HuH-7 (cell line): ENCODE data around the gene HAPSTR1.

ENCODE experiments used
- DNase-seq: peaks from one replicate; pipeline ENCODE4 v3.0.0; 2011; ENCODE audit warnings: low spot score

HAPSTR1 gene

GRCh38 chr16:9123401-9123800 is 32.0 kb downstream of the HAPSTR1 start:
- DNase-seq: no peak

DNA sequence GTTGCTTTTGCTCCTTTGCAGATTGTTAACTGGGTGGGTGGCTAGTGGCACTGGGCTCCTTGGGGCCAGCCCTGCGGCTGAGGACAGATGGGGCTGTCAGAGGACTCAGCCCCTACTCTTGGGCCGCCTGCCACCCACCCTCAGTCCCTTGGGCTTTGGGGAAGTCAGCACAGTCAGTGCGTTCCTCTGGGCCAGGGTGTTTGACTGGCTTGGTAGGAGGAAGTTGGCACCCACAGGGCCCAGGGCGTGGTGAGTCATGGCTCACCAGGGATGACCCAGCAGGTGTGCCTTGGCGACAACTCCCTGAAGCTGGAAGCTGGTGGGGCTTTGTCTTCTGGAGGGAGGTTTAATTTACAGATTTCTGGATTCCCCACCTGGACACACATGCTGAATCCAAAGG is 32.4 kb downstream of the HAPSTR1 start:
- DNase-seq: no peak

GRCh38 chr16:9124444-9124843 is 33.0 kb downstream of the HAPSTR1 start:
- no peak for DNase-seq

GRCh38 chr16:9124908-9125584 is 33.6 kb downstream of the HAPSTR1 start:
- no peak for DNase-seq

DNA sequence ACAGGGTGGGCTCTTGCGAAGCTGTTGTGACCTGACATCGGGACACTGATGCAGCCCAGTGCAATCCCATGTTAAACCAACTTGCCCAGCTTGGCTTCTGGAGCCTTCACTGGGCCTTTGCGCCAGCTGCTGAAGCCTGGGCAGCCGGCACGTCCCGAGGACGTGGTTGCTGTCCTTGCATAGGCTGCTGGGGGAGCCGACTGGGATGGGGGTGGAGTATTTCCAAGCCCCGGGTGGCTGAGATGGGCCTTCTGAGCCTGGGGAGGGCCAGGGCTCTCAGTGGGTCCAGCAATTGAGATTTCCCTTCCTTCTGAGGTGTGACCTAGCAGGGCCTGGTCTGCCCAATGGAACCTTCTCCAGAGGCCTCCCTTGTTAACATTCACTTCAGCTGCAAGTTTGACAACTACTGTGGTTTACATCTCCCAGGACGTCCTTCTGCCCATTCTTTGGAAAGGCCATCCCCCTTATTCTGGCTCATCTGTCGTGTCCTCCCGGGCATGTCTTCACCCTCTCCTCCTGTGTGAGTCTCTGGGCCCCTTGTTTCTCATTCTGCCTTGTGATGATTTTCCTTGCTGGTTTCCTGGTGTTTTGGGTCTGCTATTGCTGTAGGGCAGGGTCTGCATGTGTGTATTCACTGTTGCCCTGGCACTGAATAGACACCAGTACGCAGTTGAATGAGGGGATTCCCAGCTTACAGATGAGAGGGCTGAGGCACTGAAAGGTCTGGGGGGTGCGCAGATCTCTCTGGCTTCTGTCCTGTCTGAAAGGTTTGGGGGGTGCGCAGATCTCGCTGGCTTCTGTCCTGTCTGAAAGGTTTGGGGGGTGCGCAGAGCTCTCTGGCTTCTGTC is 34.4 kb downstream of the HAPSTR1 start:
- no peak for DNase-seq

- no peak for DNase-seq
Observed at GRCh38 chr16:9126609-9127008, 35.2 kb downstream of the HAPSTR1 start.

- no peak for DNase-seq
Observed at GRCh38 chr16:9128346-9129342, 37.2 kb downstream of the HAPSTR1 start.

DNA sequence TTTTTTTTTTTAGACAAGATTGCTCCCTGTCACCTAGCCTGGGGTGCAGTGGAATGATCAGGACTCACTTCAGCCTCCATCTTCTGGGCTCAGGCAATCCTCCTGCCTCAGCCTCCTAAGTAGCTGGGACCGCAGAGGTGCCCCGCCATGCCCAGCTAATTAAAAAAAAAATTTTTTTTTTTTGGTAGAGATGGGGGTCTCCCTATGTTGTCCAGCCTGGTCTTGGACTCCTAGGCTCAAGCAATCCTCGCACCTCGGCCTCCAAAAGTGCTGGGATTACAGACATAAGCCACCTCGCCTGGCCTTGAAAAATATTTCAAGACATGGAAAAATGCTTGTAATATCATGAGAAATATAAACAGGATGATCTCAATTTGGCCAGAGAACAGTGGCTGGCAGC is 42.9 kb downstream of the HAPSTR1 start:
- no peak for DNase-seq

DNA sequence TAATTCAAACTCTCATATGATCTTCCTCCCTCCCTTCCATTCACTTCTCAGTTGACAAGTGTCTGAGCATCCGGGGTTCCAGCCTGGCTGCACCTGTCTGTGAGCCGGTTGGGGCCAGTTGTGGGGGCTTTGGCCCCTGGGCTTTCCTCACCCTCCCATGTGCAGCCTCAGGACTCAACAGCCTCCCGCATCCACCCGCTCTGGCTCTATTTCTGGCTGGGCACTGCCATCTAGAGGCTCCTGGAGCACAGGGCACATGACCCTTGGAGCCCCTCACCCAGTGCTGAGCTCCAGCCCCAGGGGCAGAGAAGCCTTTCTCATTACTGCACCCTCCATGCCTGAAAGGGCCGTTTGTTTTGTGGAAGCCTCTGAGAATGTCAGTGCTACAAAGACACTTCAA is 43.3 kb downstream of the HAPSTR1 start:
- peak; percentile 35 for DNase-seq

DNA sequence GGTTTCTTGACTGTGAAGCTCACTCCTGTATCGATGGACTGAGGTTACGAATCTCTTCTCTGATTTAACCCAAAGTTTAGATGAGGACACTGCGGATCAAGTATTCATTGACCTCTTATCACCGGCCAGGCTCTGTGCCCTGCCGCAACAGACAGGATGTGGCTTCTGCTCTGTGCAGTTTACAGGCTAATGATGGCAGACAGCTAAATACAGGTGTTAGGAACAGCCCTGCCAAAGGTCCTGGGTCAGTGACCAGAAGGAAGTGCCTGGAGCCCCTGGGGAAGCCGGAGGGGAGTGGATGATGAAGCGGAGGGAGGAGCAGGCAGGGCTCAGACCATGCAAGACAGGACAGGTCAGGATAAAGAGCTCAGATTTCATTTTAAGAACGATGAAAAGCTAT is 44.4 kb downstream of the HAPSTR1 start:
- no peak for DNase-seq

- no peak for DNase-seq
Observed at GRCh38 chr16:9136596-9136995, 45.2 kb downstream of the HAPSTR1 start.

GRCh38 chr16:9138021-9138680 is 46.7 kb downstream of the HAPSTR1 start:
- no peak for DNase-seq

- DNase-seq: peak; percentile 71
Observed at GRCh38 chr16:9138731-9139501, 47.5 kb downstream of the HAPSTR1 start.

DNA sequence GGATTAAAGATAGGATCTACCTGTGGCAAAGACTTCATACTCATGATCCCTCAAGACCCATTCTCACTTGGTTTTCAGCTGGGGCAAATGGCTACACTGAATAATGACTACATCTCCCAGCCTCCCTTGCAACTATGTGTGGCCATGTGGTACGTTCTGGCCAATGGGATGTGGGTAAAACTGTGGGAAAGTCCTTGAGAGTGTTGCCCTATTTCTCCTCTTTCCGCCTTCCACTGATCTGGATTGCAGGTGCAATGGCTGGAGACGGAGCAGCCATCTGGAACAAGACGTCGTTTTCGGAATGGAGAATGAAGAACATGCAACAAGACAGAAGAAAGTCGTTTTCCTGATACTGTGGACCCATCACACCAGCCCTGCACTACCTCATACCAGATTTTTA is 48.5 kb downstream of the HAPSTR1 start:
- peak; percentile 18 for DNase-seq
